Dermis blood vessel endothelial cell (primary cell): Measurements from ENCODE around the gene CABLES2. TPM values are rescaled to one million over a fixed set of nuclear protein-coding genes. Genes with fewer than 3 reads are reported as not detected.

ENCODE experiments used
- DNase-seq: peaks from one replicate; pipeline ENCODE4 v3.0.0; 2010
- total RNA-seq: library from RNA; depleted of rRNA; stranded (reverse); fragments of >200 nt; gene quantifications from 2 replicates; pipeline ENCODE4 v1.2.3, GENCODE V29; 2014

The CABLES2 gene
- total RNA-seq, 1 donor from 2014 or later, result 0.85 TPM

DNA sequence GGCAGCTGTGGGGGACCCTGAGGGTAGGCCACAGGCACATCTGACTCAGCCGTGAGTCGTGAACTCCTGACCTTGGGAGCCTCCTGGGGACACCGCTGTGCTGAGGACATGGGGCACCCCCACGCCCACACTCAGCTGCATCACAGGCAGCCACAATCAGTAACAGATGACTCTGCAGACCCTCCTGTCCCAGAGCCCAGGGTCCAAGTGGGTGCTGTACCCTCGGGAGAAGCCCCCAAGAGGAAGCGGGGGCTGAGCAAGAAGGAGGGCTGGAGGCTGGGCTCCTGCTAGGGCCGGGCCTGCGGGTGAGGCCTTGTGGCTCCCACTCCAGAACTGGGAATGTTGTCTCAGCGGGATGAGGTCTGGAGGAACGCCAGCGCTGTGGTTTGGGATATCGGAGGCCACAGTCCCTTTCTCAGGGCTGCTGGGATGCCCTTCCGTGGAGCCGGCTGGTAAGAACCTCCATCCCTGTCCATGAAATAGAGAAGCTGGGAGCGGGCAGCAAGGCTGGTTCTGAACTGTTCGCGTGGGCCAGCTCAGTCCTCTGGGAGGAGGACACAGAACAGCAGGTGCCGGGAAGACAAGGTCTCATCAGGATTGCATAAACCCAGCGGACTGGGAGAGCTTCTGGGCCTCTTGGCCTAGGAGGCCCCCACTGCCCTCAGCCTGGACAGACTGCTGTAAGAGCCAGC, 36.8 kb downstream of the CABLES2 start:
- DNase-seq, result no peak

DNA sequence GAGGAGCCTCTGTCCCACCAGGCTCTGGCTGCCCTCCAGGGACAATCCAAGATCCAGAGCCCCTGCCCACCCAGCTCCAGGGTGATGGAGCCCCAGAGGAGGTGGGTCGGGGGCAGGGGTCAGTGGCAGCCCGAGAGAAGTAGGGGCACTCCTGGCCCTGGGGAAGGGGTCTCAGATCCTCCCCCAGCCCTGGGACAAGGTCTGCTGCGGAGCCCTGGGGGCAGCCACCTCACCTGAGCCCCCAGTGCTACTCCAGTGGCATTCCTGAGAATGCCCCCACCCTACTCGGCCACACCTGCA, 37.3 kb downstream of the CABLES2 start:
- no peak for DNase-seq

- peak; percentile 67 for DNase-seq
These were observed 37.9 kb downstream of the CABLES2 start for GRCh38 chr20:62368976-62369814.

GRCh38 chr20:62368392-62368975, 38.6 kb downstream of the CABLES2 start:
- DNase-seq, result peak; percentile 41

GRCh38 chr20:62367633-62368391, 39.3 kb downstream of the CABLES2 start:
- peak; percentile 49 for DNase-seq

DNA sequence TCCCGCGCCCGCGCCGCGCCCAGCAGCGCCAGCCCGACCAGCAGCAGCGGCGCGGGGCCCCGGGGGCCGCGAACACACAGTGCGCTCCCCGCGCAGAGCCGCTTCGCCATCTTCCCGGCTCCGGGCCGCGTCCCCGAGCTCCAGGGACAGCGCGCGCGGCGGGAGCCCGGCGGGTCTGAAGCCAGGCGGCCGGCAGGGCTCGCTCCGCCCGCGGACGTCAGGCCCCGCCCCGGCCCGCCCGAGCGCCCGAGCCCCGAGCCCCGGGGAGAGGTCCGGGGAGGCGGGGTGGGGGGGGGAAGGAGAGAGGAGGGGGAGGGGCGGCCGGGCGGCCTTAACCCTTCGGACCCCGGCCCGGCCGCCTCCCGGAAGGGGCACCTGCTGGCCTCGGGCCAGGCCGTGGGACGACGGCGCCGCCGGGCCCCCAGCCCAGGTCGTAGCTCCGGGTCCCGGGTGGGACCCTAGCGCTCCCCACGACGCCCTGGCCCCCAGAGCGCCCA, 39.9 kb downstream of the CABLES2 start, which contains the start of gene LAMA5:
Gene LAMA5, minus strand, starts transcription at position 177 of the 497 bp plus-strand sequence. Its CDS starts 67 bp downstream, at position 110.
- peak; percentile 49 for DNase-seq

- peak; percentile 34 for DNase-seq
These were observed 40.5 kb downstream of the CABLES2 start for GRCh38 chr20:62366370-62367135.

DNA sequence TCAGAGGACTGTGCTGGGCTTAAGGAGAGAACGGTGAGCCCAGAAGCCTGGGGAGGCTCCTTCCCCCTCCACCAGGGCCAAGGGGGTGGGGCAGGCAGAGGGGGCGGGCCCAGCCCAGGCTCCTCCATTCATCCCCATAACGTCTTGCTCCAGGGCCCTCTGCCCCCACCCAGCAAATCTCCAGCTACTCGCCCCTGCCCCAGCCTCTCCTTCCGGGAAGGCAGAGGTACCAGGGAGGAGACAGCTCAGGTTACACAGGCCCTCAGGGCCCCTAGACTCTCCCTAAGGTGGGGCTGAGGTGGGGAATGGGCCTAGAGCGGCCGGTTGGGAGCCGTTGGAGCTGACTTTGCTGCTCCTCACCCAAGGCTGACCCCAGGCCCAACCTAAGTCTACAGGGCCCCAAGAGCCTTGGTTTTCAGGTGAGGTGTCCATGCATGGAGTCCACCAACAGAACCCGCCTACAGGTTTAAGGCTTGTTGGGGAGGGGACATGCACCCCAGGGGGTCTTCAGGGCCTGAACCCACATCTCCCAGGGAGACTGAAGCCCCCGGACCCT, 41.2 kb downstream of the CABLES2 start:
- peak; percentile 49 for DNase-seq

DNA sequence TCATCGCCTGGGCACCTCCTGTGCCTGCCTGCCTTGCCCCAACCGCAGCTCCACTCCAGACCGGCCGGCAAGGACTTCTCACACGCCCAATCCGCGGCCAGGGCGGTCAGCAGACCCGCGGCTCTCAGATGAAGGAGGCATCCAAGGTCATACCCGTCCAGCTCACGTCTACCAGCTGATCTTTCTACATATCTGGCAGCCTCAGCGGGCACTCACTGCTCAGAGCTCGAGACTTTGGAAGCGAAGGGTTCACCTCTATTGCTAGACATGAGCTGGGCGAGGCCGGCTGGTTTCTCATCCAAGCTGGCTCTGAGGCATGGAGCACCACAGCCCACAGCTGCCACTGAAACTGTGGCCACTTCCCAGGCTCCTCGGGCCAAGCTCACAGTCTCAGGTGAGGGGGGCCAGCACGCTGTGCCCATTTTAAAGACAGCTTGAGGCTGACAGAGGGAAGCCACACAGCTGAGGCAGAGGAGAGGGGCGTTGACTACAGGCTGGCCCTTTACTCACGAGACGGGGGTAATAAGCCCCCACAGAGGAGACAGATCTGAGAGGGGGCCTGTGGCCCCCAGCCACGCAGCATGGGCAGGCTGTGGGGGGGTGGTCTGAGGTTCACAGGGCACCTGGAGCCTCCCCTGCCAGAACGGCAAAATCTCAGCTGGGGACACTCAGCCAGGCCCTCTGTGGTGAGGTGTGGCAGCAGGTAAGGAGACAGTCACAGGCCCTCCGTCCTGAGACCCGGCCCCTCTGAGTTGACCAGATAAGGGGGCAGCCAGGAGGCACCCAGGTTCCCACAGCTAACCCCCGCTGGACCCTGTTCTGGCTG, 42.0 kb downstream of the CABLES2 start:
- peak; percentile 59 for DNase-seq

- DNase-seq, result peak; percentile 87
These were observed 42.9 kb downstream of the CABLES2 start for GRCh38 chr20:62363920-62364851.

DNA sequence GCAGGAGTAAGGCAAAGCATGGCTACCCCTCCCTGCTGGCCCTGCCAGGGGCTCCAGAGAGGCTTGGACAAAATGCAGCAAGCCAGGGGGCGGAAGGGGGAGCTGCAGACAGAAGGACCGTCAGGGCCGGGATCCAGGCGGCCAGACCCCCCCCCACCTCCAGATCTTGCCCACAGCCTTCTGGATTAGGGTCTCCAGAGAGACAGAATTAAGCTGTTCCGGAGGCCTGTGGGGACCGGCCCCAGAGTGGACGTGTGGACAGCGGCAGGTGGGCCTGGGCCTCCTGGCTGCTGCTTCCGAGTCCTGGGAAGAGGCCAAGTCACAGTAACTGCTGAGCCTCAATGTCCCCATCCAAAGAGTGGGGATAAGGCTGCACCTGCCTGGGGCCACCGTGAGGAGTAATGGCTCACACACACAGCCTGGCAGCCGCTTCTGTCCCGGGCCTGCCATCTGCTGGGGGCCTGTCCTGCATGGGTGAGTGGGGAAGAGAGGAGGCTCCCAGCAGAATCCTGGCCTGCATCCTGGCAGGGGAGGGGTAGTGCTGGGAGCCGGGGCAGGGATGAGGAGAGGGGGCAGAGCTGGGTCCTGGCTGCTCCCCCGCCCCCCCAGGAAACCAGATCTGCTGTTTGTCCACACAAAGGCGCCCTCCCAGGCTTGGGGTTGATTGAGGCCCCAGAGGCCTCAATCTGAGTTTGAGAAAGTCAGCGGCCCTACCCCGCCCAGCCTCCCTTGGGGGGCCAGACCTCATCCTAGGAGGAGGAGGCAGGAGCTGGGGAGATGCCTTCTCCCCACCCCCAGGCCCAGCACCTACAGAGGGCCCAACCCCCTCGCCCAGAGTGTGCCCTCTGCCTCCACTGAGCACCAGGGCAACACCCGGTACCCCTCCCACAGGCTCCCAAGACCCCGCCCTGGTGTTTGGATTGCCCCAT, 43.8 kb downstream of the CABLES2 start:
- peak; percentile 43 for DNase-seq

DNA sequence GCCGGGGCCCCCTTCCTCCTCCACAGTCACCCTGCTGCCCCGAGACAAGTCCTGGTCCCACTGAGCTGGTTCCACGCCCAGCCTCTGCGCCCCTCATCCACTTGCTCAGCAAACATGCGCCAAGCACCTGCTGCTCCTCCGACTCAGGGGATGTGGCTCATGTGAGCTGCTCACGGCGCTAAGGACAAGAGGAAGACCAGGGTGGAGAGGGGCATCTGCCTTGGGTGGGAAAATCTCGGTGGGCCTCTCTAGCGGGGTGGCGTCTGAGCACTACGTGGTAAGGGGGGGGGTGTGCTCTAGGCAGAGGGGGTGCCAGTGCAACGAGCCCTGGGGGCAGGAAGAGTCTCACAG, 44.5 kb downstream of the CABLES2 start:
- DNase-seq, result no peak

DNA sequence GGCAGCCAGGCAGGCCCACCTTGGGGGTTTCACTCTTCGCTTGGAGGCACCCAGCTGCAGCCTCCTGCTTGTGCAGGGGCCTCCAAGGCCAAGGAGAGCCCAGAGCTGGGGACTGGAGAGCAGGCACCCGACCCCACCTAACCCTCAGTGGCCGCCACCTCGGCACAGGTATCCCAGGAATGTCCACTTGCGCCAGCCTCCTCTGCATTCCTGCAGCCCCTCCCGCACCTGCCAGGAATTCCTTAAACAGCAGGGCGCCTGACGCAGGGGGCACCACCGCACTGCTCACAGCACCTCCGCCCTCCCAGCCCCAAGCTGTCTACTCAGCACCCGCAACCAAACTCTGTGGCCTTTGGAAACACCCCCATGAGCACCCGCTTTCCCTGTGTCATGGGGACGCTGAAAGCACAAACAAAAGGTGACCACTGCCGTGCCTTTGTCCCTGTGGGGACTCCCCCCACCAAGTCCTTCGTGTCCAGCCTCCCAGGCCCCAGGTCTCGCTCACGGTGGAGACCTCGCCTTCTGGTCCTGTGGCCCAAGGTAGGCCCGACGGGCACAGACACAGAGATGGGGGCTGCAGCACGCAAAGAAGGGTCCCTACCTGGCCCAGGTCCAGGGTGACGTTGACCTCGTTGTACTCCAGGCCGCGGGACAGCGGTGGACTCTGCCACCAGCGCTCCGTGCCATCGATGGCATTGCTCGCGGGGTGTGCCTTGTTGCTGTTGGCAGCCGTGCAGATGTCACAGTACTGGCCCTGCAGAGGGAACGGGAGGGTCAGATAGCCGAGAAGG, 45.1 kb downstream of the CABLES2 start:
- DNase-seq, result no peak

DNA sequence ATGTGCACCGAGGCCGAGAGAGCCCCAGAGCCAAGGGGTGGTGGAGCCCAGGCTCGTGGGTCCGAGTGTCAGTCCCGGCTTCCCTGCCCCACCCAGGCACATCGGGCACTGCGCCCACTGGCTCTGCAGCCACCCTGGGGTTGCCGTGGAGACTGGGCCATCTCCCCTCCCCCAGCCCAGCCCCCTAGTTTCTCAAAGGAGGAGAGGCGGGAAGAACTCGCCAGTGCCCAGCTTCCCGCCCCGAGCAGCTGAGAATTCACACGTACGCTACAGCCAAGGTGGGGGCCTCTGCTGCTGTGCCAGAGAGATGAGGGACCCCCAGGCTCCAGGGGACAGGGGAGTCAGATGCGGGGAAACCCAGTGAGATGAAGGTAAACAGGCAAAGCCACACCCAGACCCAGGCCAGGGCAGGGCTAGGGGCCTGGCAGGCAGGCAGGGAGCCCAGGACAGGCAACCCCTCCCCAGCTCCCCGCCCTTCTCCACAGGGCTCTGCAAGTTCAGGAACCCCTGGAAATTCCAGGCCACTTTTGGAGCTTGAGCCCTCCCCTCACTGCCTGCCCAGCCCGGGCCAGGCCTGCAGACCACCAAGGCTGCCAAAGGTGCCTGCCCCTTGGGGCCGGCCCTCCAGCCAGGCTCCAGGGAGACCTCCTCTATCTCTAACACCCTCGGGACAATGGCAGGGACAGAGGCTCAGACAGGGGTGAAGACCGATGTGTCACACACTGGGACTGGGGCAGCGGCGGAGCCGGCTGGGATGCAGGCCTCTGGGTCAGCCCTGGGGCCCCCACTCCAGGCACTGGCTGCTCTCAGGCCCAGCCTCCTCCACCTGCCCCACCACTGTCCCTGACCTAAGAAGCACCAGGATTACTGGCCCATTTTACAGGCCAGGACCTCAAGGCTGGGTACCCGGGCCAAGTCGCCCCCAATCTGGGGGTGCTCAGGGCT, 46.0 kb downstream of the CABLES2 start:
- no peak for DNase-seq

GRCh38 chr20:62359491-62360121, 47.5 kb downstream of the CABLES2 start:
- peak; percentile 80 for DNase-seq

DNA sequence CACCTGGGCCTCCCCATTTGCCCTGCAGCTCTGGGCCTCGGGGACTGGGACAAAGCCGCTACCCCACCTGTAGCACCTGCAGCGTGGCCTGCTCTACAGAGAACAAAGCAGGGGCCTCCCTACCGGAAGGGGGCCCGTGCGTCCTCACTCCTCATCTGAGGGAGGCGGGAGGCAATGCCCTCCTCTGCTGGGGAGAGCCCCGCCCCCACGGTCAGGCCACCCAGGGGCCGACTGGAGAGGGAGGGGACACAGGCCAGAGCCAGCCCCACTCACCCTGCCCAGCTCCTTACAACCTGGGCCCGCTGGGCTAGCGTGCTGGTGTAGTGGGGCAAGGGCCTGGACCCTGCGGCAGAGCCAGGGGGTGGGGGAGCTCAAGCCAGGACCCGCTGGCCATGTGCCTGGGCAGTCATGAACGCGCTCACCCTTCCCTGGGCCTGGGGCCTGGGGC, 48.0 kb downstream of the CABLES2 start:
- DNase-seq, result no peak
